Activated naive CD4-positive, alpha-beta T cell treated with anti-CD3 and anti-CD28 coated beads, Interleukin-2, amount 10 ng/mL, durations not matched to agents 7 days and 5 days (primary cell): ENCODE results near the gene OPTN.
"Not testable (repeated sequence)": the region's sequence is repeated elsewhere in the genome, so short reads cannot be mapped to it uniquely, and the experiment has no call there.

Source experiments
- CTCF ChIA-PET: fragments of 350-600 bp; sonication (Branson Sonifier 250); formaldehyde crosslinking; loops from one replicate; lab custom pipeline; 2021; ENCODE audit warnings: antibody characterized with exemption; lab: Charles Lee
- DNase-seq: peaks from one replicate; pipeline ENCODE4 v3.0.0-alpha.2; 2020
- H3K27ac Mint-ChIP-seq: one replicate; pipeline ENCODE4 v1.8.0; 2021; ENCODE audit warnings: mild to moderate bottlenecking, moderate library complexity, mixed read lengths
- H3K27me3 Mint-ChIP-seq: one replicate; pipeline ENCODE4 v1.8.0; 2021; ENCODE audit warnings: mild to moderate bottlenecking, mixed read lengths
- H3K36me3 Mint-ChIP-seq: one replicate; pipeline ENCODE4 v1.8.0; 2021; ENCODE audit warnings: mixed read lengths
- H3K4me1 Mint-ChIP-seq: one replicate; pipeline ENCODE4 v1.8.0; 2021; ENCODE audit warnings: mixed read lengths
- H3K4me3 Mint-ChIP-seq: one replicate; pipeline ENCODE4 v1.8.0; 2021; ENCODE audit warnings: mild to moderate bottlenecking, moderate library complexity, mixed read lengths
- H3K9me3 Mint-ChIP-seq: one replicate; pipeline ENCODE4 v1.8.0; 2021; ENCODE audit warnings: mixed read lengths

The OPTN gene

DNA sequence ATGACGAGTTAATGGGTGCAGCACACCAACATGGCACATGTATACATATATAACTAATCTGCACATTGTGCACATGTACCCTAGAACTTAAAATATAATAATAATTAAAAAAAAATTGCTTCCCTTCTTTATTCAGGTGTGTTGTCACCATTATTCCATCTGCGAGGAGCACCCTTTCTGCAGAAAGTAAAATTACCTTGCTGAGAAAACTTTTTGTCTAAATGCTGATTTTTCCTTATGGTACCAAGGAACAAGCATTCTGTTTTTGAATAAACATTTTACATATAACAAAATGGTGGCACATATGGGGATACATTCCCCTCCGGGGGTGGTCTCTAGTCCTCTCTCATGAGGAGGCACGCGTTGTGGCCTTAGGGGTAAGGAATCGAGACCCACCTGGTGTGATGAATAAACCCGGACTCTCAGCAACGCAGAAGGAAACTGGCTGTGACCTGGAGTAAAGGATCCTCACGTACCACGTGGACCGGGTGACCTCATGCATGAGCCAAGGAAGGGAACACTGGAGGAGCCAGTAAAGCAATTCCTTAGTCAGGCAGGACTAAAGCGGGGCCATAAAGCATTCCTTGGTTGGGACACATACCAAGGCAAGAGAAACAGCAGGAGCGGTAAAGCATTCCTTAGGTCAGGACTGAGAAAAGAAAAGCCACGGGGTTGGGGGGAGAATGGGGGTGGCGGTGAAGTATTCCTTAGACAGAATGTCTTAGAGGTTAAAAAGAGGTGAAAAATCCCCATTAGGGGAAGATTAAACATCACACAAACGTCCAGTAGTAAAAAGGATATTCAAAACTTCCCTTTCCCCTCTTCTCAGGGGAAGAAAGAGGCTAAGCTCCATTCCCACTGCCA lies 20.8 kb upstream of the OPTN start:
- Mint-ChIP-seq H3K4me3 (no peak overlapping the region), H3K4me1 (no peaks in the 10 kb centered on the region), H3K36me3 (no peaks in the 10 kb centered on the region), H3K9me3 (peaks cover 33% of the 10 kb centered on the region), H3K27me3 (peaks cover 16% of the 10 kb centered on the region), H3K27ac (no peak overlapping the region)
- CTCF ChIA-PET, result no interaction called here
- no peak for DNase-seq

DNA sequence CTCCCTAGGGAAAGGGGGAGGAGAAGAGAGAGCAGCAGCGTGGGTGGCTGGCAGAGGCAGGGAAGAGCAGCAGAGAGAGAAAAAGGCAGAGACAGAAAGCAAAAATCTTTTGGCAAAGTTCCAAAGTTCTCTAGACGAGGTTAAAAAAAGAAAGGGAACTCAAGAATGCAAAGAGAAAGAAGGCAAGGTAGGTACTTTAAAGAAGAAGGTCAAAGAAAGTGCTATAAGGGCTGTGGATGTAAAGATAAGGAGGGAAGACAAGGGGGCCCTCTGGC lies 20.2 kb upstream of the OPTN start:
- H3K27me3 Mint-ChIP-seq, result peaks cover 14% of the 10 kb centered on the region
- no peak overlapping the region for H3K4me3 Mint-ChIP-seq
- H3K27ac Mint-ChIP-seq, result no peak overlapping the region
- H3K36me3 Mint-ChIP-seq, result no peaks in the 10 kb centered on the region
- no peaks in the 10 kb centered on the region for H3K4me1 Mint-ChIP-seq
- DNase-seq, result no peak
- CTCF ChIA-PET, result no interaction called here
- H3K9me3 Mint-ChIP-seq, result peaks cover 38% of the 10 kb centered on the region

DNA sequence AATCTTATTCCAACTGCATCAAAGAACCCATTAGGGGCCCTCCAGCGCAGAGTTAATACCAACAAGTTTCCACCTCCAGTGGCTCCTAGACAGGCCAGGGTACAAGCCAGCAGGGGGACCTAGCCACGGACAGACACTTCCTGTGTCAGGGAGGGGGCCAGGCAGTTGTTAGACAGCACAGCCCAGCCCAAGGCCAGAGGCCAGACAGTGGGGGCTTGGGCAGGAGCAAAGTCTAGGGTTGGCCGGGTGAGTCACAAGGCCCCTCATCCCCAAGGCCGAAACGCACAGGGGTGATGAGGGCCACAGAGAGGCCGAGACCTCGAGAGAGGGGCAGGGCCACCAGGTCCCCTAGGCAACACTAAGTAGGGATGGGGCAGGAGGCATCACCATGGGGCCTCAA lies 19.3 kb upstream of the OPTN start:
- Mint-ChIP-seq H3K9me3 (peaks cover 47% of the 10 kb centered on the region), H3K36me3 (no peaks in the 10 kb centered on the region), H3K27ac (no peak overlapping the region), H3K27me3 (peaks cover 5% of the 10 kb centered on the region), H3K4me3 (no peak overlapping the region), H3K4me1 (no peaks in the 10 kb centered on the region)
- no peak for DNase-seq
- CTCF ChIA-PET, result no interaction called here

DNA sequence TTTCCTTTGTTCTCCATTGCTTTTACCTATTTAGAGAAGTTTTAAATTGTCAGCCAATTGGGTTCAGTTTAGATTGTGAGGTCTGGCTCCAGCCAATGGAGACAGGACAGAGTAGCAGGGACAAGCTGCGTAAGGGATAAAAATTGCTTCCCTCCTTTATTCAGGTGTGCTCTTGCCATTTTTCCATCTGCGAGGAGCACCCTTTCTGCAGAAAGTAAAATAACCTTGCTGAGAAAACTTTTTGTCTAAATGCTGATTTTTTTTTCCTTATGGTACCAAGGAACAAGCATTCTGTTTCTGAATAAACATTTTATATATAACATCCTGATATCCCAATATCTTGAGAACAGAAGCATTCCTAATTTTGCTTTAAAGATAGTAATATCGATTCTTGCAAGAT lies 16.3 kb upstream of the OPTN start:
- H3K4me3 Mint-ChIP-seq, H3K4me1 Mint-ChIP-seq, DNase-seq, H3K27me3 Mint-ChIP-seq, H3K27ac Mint-ChIP-seq, H3K36me3 Mint-ChIP-seq: not testable (repeated sequence)
- CTCF ChIA-PET, result interaction anchor here (1.0 to 1.3 kb wide), 2 partner anchors 9 to 16 kb away, joined by 3 to 4 read pairs; partner anchors contain the start of gene OPTN
- H3K9me3 Mint-ChIP-seq, result peaks cover 44% of the 10 kb centered on the region

DNA sequence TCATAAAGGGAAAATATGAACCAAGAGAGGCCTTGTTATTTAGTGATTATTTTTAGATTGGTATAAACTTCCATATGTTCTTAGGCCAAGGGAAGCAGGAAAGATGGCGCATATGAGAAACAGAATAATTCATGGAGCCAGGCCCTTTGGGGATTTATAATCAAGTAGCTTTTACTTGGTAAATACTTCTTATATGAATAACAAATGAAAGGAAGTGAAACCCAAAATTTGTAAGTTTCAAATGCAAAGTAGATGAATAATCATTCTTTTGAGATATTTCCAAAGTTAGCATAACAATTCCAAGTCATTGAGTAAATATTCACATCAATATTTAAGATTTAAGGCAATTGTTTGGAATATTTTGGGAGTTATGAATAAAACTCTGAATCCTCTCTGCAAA lies 13.9 kb upstream of the OPTN start:
- peaks cover 9% of the 10 kb centered on the region for H3K27me3 Mint-ChIP-seq
- no peak overlapping the region for H3K4me3 Mint-ChIP-seq
- H3K4me1 Mint-ChIP-seq, result no peaks in the 10 kb centered on the region
- peaks cover 31% of the 10 kb centered on the region for H3K9me3 Mint-ChIP-seq
- H3K36me3 Mint-ChIP-seq, result no peaks in the 10 kb centered on the region
- DNase-seq, result no peak
- CTCF ChIA-PET, result no interaction called here
- no peak overlapping the region for H3K27ac Mint-ChIP-seq

DNA sequence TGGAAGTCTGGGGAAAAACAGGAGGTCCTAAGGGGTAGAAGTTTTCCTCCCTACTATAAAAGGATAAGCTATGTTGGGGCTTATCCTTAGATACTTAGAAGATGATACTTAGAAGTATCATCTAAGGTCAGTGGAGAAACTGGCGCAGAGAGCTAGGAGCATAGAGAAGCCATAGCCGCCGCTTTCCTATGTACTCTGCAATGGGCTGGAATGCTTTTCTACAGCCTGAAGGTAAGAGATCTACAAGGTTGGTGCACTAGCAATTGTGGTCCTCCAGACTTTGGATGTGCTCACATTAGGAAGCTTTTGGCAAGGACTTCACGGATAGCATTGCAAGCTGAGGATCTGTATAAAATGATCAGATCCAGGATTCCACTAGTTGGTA lies 12.4 kb upstream of the OPTN start:
- H3K4me1 Mint-ChIP-seq, result no peaks in the 10 kb centered on the region
- H3K27me3 Mint-ChIP-seq, result peaks cover 21% of the 10 kb centered on the region
- no peak for DNase-seq
- H3K27ac Mint-ChIP-seq, result no peak overlapping the region
- no peak overlapping the region for H3K4me3 Mint-ChIP-seq
- CTCF ChIA-PET, result no interaction called here
- H3K36me3 Mint-ChIP-seq, result no peaks in the 10 kb centered on the region
- H3K9me3 Mint-ChIP-seq, result peaks cover 24% of the 10 kb centered on the region

DNA sequence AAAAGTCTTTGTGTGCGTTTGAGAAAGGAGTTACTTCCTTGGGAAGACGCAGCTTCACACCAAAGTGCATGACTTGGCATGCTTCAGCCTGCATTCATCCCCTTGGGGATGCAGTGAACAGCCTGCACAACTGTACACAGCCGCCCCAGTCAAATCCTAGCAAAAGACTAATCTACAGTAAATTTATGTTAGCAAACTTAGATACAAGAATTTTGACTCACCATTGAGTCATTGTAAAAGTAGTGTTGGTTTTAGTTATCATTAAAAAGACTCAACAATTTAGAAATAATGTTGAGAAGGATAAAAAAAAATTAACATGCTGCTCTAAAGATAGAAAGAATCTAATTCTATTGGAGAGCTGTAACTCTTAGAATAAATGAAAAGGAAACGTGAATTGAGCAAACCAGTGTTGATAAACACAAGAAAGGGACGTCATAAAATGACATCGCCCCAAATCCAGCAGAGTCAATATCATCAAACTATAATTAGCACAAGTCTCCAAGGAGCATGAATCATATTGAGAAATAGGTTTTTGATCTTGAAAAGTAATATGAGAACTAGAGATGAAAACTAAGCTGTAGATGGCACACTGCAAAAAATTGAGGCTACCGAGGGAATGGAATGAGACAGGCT lies 11.9 kb upstream of the OPTN start:
- no peak for DNase-seq
- H3K9me3 Mint-ChIP-seq, result peaks cover 21% of the 10 kb centered on the region
- H3K4me1 Mint-ChIP-seq, result no peaks in the 10 kb centered on the region
- H3K27ac Mint-ChIP-seq, result no peak overlapping the region
- H3K27me3 Mint-ChIP-seq, result peaks cover 22% of the 10 kb centered on the region
- no peaks in the 10 kb centered on the region for H3K36me3 Mint-ChIP-seq
- no peak overlapping the region for H3K4me3 Mint-ChIP-seq
- CTCF ChIA-PET, result interaction anchor here (1.1 kb wide), 1 partner anchor 11 kb away, joined by 3 read pairs; no protein-coding TSS in a partner anchor

DNA sequence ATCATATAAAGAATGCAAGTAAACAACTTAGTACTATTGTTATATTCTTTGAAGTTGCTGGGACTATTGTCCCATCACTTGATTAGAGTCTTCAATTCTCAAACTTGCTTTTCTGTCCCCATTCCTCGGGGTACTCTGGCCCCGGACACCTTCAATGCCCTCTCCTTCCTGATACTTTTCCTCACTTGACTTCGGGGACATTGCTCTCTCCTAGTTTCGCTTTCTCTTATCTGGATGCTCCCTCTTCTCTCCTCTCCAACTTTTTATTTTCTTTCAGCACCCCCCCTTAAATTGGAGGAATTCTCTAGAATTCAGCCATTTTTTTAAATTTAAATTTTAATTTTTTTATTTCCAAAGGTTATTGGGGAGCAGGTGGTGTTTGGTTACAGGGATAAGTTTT lies 10.6 kb upstream of the OPTN start:
- no peaks in the 10 kb centered on the region for H3K36me3 Mint-ChIP-seq
- H3K27ac Mint-ChIP-seq, result no peak overlapping the region
- no peaks in the 10 kb centered on the region for H3K4me1 Mint-ChIP-seq
- DNase-seq, result no peak
- H3K9me3 Mint-ChIP-seq, result peaks cover 12% of the 10 kb centered on the region
- no peak overlapping the region for H3K4me3 Mint-ChIP-seq
- CTCF ChIA-PET, result interaction anchor here (1.0 kb wide), 1 partner anchor 15 kb away, joined by 3 read pairs; no protein-coding TSS in a partner anchor
- peaks cover 22% of the 10 kb centered on the region for H3K27me3 Mint-ChIP-seq

DNA sequence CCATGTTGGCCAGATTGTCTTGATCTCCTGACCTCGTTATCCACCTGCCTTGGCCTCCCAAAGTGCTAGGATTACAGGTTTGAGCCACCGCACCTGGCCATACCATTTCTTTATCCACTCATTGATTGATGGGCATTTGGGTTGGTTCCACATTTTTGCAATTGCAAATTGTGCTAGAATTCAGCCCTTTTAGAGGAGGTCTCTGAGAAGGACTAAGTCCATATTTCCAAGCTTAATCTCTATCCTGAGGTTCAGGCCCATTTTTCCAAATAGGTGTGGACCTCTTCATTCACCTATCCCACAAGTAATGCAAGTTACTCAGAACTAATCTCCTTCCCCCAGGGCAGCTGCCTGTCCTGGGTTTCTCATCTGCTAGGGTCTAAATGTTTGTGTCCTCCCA lies 9.7 kb upstream of the OPTN start:
- CTCF ChIA-PET, result interaction anchor here (1.6 kb wide), 1 partner anchor 17 kb away, joined by 4 read pairs; no protein-coding TSS in a partner anchor
- Mint-ChIP-seq H3K27ac (no peak overlapping the region), H3K27me3 (peaks cover 22% of the 10 kb centered on the region), H3K4me1 (no peaks in the 10 kb centered on the region), H3K36me3 (no peaks in the 10 kb centered on the region), H3K4me3 (no peak overlapping the region), H3K9me3 (peaks cover 3% of the 10 kb centered on the region)
- DNase-seq, result no peak

DNA sequence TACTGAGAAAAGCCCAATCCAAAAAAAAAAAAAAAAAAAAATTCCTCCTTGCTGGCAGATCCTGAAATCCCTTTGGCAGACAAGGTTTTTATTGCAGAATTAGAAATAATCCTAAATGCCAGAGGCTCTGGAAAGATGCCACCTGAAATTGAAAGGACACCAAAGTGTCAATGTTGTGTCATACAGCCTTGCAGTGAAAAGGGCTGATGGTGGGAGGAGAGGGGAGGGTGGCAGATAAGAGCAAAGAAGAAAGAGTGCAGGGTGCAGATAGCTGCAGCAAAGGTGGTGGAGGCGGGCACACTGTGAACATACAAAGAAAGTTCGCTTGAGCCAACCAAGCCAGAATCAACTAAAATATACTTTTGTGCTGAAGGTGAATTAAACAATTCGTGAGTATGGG lies 8.2 kb upstream of the OPTN start:
- Mint-ChIP-seq H3K27me3 (peaks cover 25% of the 10 kb centered on the region), H3K9me3 (no peaks in the 10 kb centered on the region), H3K4me3 (no peak overlapping the region), H3K4me1 (peaks cover 2% of the 10 kb centered on the region), H3K36me3 (no peaks in the 10 kb centered on the region), H3K27ac (no peak overlapping the region)
- DNase-seq, result no peak
- CTCF ChIA-PET, result no interaction called here

DNA sequence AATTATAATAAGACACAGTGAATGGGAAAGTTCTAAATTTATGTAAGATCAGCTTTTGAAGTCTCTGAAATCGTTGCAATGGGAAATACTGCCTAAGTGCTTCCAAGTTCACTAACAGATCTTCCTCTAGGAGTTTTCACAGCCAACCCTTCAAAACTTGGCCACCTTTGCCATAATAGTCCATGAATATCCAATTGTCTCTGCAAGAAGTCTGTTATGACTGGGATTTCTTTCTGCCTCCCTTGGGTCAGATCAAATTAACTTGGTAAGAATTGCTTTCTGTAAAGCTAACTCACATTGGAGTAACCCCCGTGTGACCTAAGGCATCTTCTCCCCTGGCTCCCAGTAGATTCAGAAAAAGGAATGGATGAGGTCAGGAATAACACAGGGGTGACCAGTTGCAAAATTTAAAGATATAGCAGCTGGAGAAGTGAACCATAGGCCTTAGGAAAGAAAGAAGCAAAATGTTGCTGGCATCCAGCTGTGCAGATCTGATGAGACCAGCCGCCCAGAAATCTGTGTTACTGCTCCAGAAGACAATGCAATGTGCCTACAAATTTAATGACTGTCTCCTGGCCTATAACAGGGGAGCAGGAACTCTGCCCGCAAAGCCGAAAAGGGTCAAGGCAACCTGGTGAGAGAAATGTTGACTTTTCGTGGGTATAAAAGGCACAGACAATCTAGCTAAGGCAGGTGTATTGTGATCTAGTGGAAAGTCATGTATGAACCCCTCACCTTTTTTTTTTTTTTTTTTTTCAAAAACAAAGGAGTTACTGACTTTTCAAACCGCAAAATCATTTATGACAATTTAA lies 7.5 kb upstream of the OPTN start:
- Mint-ChIP-seq H3K4me1 (peaks cover 8% of the 10 kb centered on the region), H3K36me3 (no peaks in the 10 kb centered on the region), H3K9me3 (no peaks in the 10 kb centered on the region), H3K27ac (no peak overlapping the region), H3K4me3 (no peak overlapping the region), H3K27me3 (peaks cover 27% of the 10 kb centered on the region)
- CTCF ChIA-PET, result no interaction called here
- no peak for DNase-seq

DNA sequence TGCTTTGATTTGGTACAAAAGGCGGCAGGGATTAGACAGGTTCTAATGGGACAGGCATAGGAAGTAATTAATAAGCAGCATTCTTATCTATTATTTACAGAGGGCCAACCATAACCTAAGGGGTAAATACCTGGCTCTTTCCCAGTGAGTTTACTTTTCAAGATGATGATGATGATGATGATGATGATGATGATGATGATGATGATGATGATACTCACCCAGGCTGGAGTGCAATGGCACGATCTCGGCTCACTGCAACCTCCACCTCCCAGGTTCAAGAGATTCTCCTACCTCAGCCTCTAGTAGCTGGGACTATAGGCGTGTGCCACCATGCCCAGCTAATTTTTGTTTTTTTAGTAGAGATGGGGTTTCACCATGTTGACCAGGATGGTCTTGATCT lies 5.9 kb upstream of the OPTN start:
- DNase-seq, CTCF ChIA-PET: not testable (repeated sequence)

DNA sequence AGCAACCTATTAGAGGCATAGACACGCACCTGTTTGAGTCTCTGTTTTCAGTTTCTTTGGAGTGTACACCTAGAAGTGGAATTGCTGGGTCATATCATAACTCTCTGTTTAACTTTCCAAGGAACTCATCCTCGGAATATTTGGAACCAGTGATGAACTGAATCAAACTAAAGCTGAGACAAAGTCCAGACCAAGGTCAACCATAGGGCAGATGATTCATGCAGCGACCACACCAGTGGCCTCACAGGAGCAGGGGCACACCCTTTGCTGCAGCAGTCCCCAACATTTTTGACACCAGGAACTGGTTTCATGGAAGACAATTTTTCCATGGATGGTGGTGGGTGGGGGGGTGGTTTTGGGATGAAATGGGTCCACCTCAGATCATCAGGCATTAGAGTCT lies 4.9 kb upstream of the OPTN start:
- no peak overlapping the region for H3K4me3 Mint-ChIP-seq
- H3K36me3 Mint-ChIP-seq, result no peaks in the 10 kb centered on the region
- CTCF ChIA-PET, result no interaction called here
- no peak overlapping the region for H3K27ac Mint-ChIP-seq
- no peaks in the 10 kb centered on the region for H3K9me3 Mint-ChIP-seq
- peaks cover 34% of the 10 kb centered on the region for H3K27me3 Mint-ChIP-seq
- no peak for DNase-seq
- H3K4me1 Mint-ChIP-seq, result peaks cover 20% of the 10 kb centered on the region

More for the DNA sequence above, 5.9 kb upstream of the OPTN start:
- H3K27me3 Mint-ChIP-seq, result peaks cover 33% of the 10 kb centered on the region
- peaks cover 15% of the 10 kb centered on the region for H3K4me1 Mint-ChIP-seq
- H3K9me3 Mint-ChIP-seq, H3K27ac Mint-ChIP-seq, H3K4me3 Mint-ChIP-seq, H3K36me3 Mint-ChIP-seq: not testable (repeated sequence)

DNA sequence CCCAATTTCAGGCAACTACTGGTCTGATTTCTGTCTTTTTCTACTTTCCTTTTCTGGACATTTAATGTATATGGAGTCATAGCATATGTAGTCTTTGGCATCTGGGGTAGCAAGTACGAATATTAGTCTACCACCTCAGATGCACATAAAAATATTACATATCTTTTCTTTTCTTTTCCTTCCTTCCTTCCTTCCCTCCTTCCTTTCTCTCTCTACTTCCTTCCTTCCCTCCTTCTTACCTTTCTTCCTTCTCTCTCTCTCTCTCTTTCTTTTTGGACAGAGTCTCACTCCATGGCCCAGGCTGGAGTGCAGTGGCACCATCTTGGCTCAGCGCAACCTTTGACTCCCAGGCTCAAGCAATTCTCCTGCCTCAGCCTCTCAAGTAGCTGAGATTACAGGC lies 4.0 kb upstream of the OPTN start:
- H3K27me3 Mint-ChIP-seq, result peaks cover 30% of the 10 kb centered on the region
- peaks cover 5% of the 10 kb centered on the region for H3K36me3 Mint-ChIP-seq
- no peak for DNase-seq
- CTCF ChIA-PET, result no interaction called here
- H3K4me3 Mint-ChIP-seq, result no peak overlapping the region
- H3K4me1 Mint-ChIP-seq, result peaks cover 25% of the 10 kb centered on the region
- H3K27ac Mint-ChIP-seq, result no peak overlapping the region
- H3K9me3 Mint-ChIP-seq, result no peaks in the 10 kb centered on the region
